Gastroesophageal sphincter (tissue), 3 donors: Measurements from ENCODE around the gene PRKACA.

Experiments used
- CTCF ChIP-seq, 4 experiments: fragments of 200-600 bp in 2 of 4; fragments of 450-650 bp in 2 of 4; sonication (generic) in 1 of 4; IDR thresholded peaks; one replicate each; pipeline ENCODE4 v1.5.1; 2017 to 2019; ENCODE audit warnings: antibody characterized with exemption in 4 of 4, mild to moderate bottlenecking in 2 of 4, moderate library complexity in 2 of 4
- EP300 ChIP-seq: sonication (generic); formaldehyde crosslinking; IDR thresholded peaks from one replicate; pipeline ENCODE4 v1.6.1; 2017; ENCODE audit warnings: antibody characterized with exemption, mild to moderate bottlenecking
- POLR2A ChIP-seq, 2 donors: fragments of 450-650 bp; IDR thresholded peaks; one replicate each; pipeline ENCODE4 v1.6.1; 2017; ENCODE audit warnings: antibody characterized with exemption in 2 of 2, mild to moderate bottlenecking in 2 of 2, moderate library complexity in 1 of 2
- POLR2AphosphoS5 ChIP-seq: sonication (generic); formaldehyde crosslinking; IDR thresholded peaks from one replicate; pipeline ENCODE4 v1.6.1; 2017; ENCODE audit warnings: antibody characterized with exemption

GRCh38 chr19:14070268-14071050 lies 47.1 kb downstream of the PRKACA start:
- TF ChIP-seq POLR2A (IDR thresholded peaks at IDR 0.05): no peak
- TF ChIP-seq CTCF (IDR thresholded peaks at IDR 0.05): no peak
- no peak for TF ChIP-seq POLR2AphosphoS5
- TF ChIP-seq EP300: no peak
